Measurements from ENCODE around the gene POPDC3.

Gene POPDC3

DNA sequence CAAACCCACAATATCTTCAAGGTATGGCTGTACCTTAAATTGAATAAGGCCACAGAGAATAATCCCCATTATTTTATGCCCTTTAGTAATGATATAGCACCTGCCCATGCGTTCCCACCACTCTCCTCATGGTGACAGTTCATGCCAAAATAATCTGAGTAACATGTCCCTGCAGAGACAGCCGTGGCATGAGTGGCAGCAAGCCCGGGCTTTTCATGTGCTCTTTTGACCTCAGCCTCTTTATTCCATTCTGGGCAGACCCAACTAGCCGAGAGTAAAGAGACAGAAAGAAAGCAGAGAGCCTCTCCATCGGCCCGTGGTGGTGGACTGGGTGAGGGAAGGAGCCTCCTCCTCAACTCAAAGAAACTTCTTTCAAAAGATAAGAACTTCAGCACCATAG is 19.9 kb upstream of the POPDC3 start:
- DNase-seq (ENCODE audit: low read depth in 2 of 2), result no peak
- H3K4me3 ChIP-seq (replicated peaks in 1 of 2; ENCODE audit: low read depth in 2 of 2, low read length in 2 of 2), result no peak overlapping the region
- TF ChIP-seq, protein P1, sequence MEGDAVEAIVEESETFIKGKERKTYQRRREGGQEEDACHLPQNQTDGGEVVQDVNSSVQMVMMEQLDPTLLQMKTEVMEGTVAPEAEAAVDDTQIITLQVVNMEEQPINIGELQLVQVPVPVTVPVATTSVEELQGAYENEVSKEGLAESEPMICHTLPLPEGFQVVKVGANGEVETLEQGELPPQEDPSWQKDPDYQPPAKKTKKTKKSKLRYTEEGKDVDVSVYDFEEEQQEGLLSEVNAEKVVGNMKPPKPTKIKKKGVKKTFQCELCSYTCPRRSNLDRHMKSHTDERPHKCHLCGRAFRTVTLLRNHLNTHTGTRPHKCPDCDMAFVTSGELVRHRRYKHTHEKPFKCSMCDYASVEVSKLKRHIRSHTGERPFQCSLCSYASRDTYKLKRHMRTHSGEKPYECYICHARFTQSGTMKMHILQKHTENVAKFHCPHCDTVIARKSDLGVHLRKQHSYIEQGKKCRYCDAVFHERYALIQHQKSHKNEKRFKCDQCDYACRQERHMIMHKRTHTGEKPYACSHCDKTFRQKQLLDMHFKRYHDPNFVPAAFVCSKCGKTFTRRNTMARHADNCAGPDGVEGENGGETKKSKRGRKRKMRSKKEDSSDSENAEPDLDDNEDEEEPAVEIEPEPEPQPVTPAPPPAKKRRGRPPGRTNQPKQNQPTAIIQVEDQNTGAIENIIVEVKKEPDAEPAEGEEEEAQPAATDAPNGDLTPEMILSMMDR (IDR thresholded peaks at IDR 0.05; ENCODE audit: low read depth, low read length), result no peak

DNA sequence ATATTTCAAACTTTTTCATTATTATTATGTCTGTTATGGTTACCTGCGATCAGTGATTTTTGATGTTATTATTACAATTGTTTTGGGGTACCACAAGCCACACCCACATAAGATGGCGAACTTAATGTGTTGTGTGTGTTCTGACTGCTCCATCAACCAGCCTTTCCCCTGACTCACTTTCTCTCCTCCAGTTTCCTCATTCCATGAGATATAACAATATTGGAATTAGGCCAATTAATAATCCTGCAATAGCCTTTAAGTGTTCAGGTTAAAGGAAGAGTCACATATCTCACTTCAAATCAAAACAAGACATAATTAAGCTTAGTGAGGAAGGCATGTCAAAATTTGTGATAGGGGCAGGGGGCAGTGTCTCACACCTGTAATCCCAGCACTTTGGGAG is 16.3 kb upstream of the POPDC3 start:
- TF ChIP-seq, protein P1 (IDR thresholded peaks at IDR 0.05; ENCODE audit: low read depth, low read length), result no peak
- DNase-seq (ENCODE audit: low read depth in 2 of 2), result peak in 1 of 2 donors; percentile 70
- no peak overlapping the region for H3K4me3 ChIP-seq (replicated peaks in 1 of 2; ENCODE audit: low read depth in 2 of 2, low read length in 2 of 2)

DNA sequence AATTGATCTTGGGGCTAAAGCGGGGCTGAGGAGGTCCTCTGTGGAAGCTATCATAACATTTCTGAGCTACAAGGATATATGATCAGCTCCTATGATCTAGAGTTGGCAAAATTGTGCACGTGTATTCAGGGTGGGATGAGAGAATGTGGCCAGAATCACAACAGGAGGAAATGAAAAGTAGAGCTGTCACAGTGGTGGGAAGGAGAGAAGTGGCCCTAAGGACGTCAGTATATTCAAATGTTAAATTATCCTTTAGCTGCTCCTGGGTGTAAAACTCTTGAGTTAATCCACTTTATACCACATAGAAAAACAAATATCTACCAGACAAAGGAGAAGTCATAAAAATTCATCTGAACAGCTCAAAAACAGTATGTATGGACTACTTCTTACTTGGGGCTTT is 14.8 kb upstream of the POPDC3 start:
- TF ChIP-seq, protein P1 (IDR thresholded peaks at IDR 0.05; ENCODE audit: low read depth, low read length), result no peak
- H3K4me3 ChIP-seq (replicated peaks in 1 of 2; ENCODE audit: low read depth in 2 of 2, low read length in 2 of 2), result no peak overlapping the region
- DNase-seq (ENCODE audit: low read depth in 2 of 2), result no peak

DNA sequence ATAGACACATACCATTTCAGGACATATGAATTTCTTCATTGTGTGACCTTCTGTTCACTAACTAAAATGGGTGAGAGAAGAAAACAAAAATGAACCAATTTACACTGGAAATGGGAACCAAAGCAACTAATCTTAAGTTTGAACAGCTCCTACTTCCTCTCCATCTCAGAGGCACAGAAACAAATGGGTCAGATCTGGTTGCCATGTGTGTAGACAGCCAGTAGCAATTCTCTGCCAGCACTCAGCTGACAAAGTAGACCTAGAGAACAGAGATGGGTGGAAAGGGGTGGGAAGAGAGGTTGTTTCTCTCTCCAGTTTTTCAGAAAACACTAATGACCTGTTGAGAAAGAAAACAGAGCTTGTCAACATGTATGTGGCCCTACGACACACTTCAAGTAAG is 14.3 kb upstream of the POPDC3 start:
- TF ChIP-seq, protein P1 (IDR thresholded peaks at IDR 0.05; ENCODE audit: low read depth, low read length), result no peak
- H3K4me3 ChIP-seq (replicated peaks in 1 of 2; ENCODE audit: low read depth in 2 of 2, low read length in 2 of 2), result no peak overlapping the region
- no peak for DNase-seq (ENCODE audit: low read depth in 2 of 2)

DNA sequence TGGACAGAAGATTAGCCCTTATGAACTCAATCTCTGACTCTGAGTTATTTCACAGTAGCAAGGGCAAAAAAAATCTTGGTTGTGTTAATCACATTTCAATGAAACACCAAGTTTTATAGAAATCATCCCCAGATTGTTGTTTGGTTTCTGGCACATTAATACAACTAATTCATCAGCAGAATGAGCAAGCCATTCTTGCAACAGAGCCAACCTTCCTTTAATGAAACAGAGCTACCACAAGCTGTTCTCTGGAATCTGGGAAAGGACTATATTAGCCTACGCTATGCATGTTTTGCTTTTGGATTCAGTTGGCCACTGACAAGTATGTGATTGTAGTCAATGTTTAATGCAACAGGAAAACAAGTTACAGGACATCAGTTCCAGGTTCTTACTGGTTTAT is 13.8 kb upstream of the POPDC3 start:
- H3K4me3 ChIP-seq (replicated peaks in 1 of 2; ENCODE audit: low read depth in 2 of 2, low read length in 2 of 2), result no peak overlapping the region
- TF ChIP-seq, protein P1 (IDR thresholded peaks at IDR 0.05; ENCODE audit: low read depth, low read length), result no peak
- peak; percentile 57 to 71 for DNase-seq (ENCODE audit: low read depth in 2 of 2)

DNA sequence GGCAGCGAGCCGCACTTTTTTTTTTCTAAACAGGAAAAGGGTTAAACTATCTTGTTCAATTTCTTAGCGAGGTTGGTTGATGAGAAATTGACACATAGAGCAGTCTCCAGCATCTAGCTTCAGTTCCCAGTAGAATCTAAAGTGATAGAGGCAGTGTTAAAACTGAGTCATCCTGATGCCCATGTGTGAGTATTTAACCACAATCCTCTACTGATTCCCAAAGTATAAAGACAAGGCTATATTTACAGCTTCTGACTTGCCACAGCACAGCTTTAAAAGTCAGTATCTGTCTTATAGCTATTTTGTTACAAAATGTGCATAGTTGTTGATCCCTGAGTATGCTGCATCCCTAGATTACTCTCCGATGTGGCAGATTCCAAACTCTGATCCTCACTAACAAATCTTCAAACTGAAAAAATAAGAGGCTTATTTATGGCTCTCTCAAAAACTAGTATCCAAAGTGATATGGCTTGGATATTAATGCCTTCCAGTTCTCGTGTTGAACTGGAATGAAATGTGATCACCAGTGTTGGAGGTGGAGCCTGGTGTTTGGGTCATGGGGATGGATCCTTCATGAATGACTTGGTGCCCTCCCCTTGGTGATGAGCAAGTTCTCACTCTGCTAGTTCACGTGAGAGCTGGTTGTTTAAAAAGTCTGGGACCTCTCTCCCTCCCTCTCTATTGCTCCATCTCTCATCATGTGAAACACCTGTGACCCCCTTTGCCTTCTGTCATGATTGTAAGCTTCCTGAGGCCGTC is 13.1 kb upstream of the POPDC3 start:
- peak in 1 of 2 donors; percentile 65 for DNase-seq (ENCODE audit: low read depth in 2 of 2)
- H3K4me3 ChIP-seq (replicated peaks in 1 of 2; ENCODE audit: low read depth in 2 of 2, low read length in 2 of 2), result no peak overlapping the region
- TF ChIP-seq, protein P1 (IDR thresholded peaks at IDR 0.05; ENCODE audit: low read depth, low read length), result no peak

DNA sequence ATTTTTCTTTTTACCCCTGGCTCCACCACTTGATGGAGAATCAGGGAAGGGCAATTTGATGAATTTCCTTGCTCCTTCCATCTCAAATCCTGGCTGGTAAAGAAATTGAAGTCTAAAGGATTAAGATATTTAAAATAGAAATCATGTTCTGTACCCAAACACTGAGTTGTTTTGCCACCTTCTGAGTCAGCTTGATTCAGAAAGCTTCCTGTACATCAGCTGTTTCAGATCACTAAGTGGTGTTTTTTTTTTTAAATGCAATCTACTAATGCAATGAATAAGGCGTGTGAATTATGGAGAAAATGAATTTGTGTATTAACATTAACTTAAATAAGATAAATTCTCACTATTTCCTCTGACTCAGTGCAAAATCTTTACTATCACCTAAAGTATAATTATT is 11.5 kb upstream of the POPDC3 start:
- TF ChIP-seq, protein P1 (IDR thresholded peaks at IDR 0.05; ENCODE audit: low read depth, low read length), result no peak
- H3K4me3 ChIP-seq (replicated peaks in 1 of 2; ENCODE audit: low read depth in 2 of 2, low read length in 2 of 2), result no peak overlapping the region
- DNase-seq (ENCODE audit: low read depth in 2 of 2), result peak in 1 of 2 donors; percentile 52
